ENCODE measurements around the gene PAOX.

Gene PAOX

DNA sequence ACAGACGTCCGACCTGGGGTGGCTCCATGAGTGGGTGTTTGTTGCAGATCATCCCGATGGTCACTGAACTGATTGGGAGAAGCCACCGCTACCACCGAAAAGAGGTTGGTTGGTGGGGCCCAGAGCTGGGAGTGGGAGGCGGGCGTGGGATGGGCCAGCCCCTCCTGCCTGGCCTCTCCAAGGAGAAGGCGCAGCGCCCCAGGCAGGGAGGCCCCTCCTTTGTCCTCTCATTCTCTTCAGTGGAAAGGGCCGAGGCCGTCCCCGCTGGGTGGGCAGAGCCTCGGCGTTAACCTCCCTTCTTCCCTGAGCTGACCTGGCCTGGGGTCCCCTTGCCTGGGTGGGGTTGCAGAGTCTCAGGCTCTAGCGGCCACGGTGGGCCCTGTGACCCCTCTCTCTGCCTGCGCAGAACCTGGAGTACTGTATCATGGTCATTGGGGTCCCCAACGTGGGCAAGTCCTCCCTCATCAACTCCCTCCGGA is 20.1 kb downstream of the PAOX start:
- no peak overlapping the region for H3K4me3 ChIP-seq (ENCODE audit: low read depth in 1 of 2, low read length in 2 of 2)
- no peak for DNase-seq
- peaks cover 69% of the 10 kb centered on the region for H3K79me2 ChIP-seq (ENCODE audit: insufficient read depth, low read length)
- H3K9me3 ChIP-seq (ENCODE audit: insufficient read depth, low read length, severe bottlenecking) = no peaks in the 10 kb centered on the region
- no peak overlapping the region for H3K27ac ChIP-seq (ENCODE audit: low read length)
- no peak overlapping the region for H3K9ac ChIP-seq (ENCODE audit: low read depth, low read length)
- peaks cover 33% of the 10 kb centered on the region for H4K20me1 ChIP-seq (ENCODE audit: insufficient read depth, low read length)
- peaks cover 84% of the 10 kb centered on the region for H3K36me3 ChIP-seq (ENCODE audit: insufficient read depth, low read length)
- H3K4me1 ChIP-seq (ENCODE audit: insufficient read depth, low read length) = peaks cover 18% of the 10 kb centered on the region
- H3K27me3 ChIP-seq (ENCODE audit: insufficient read depth, low read length, poor library complexity) = no peaks in the 10 kb centered on the region
- H3K4me2 ChIP-seq (ENCODE audit: insufficient read depth, low read length) = no peak overlapping the region
- no peak for ATAC-seq (ENCODE audit: insufficient read depth, low read depth)
- H2AFZ ChIP-seq (ENCODE audit: low read depth, low read length) = no peak overlapping the region
- TF ChIP-seq EZH2 (IDR thresholded peaks at IDR 0.05; ENCODE audit: borderline replicate concordance, low read depth, low read length, severe bottlenecking) = no peak
- TF ChIP-seq, protein P1, sequence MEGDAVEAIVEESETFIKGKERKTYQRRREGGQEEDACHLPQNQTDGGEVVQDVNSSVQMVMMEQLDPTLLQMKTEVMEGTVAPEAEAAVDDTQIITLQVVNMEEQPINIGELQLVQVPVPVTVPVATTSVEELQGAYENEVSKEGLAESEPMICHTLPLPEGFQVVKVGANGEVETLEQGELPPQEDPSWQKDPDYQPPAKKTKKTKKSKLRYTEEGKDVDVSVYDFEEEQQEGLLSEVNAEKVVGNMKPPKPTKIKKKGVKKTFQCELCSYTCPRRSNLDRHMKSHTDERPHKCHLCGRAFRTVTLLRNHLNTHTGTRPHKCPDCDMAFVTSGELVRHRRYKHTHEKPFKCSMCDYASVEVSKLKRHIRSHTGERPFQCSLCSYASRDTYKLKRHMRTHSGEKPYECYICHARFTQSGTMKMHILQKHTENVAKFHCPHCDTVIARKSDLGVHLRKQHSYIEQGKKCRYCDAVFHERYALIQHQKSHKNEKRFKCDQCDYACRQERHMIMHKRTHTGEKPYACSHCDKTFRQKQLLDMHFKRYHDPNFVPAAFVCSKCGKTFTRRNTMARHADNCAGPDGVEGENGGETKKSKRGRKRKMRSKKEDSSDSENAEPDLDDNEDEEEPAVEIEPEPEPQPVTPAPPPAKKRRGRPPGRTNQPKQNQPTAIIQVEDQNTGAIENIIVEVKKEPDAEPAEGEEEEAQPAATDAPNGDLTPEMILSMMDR (IDR thresholded peaks at IDR 0.05; ENCODE audit: borderline replicate concordance, extremely low read depth, low read length, poor library complexity, severe bottlenecking) = no peak

DNA sequence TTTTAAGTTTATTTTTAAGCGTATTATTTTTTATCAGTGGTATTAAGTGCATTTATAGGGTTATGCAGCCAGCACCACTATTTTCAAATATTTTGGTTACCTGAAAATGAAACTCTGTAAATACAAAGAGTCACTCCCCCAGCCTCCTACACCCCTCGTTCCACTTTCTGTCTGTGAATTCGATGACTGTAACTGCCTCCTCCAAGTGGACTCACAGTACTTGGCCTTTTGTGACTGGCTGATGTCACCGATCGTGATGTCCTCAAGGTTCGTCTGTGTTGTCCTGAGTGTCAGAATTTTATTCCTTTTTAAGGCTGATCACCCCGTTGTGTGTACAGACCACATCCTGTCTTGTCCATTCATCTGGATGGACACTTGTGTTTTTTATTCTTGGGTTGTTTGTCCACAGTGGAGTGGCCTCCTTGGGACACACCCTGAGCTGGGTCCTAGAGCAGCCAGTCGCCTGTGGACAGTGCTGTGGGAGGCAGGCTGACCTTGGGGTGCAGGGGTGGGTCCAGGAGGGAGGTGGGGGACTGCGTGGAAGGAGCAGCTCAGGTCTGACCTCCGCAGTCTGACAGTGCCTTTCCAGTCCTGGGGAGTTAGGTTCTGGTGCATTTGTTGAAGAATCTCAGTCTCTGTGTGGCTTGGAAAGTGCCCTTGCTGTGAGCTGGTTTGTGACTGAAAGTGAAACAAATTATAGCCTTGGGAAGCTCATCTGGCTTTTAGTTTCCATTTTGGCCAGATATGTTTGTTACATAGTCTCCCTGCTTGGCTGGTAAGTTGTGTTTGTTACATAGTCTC is 21.8 kb downstream of the PAOX start:
- no peak overlapping the region for H2AFZ ChIP-seq (ENCODE audit: low read depth, low read length)
- DNase-seq (no peak), ATAC-seq (ENCODE audit: insufficient read depth, low read depth) (no peak)
- H3K27me3 ChIP-seq (ENCODE audit: insufficient read depth, low read length, poor library complexity) = no peaks in the 10 kb centered on the region
- H3K27ac ChIP-seq (ENCODE audit: low read length) = no peak overlapping the region
- H3K79me2 ChIP-seq (ENCODE audit: insufficient read depth, low read length) = peaks cover 68% of the 10 kb centered on the region
- H3K4me1 ChIP-seq (ENCODE audit: insufficient read depth, low read length) = peaks cover 5% of the 10 kb centered on the region
- H4K20me1 ChIP-seq (ENCODE audit: insufficient read depth, low read length) = peaks cover 28% of the 10 kb centered on the region
- no peak for TF ChIP-seq EZH2 (IDR thresholded peaks at IDR 0.05; ENCODE audit: borderline replicate concordance, low read depth, low read length, severe bottlenecking)
- TF ChIP-seq, protein P1 (IDR thresholded peaks at IDR 0.05; ENCODE audit: borderline replicate concordance, extremely low read depth, low read length, poor library complexity, severe bottlenecking) = no peak
- no peaks in the 10 kb centered on the region for H3K9me3 ChIP-seq (ENCODE audit: insufficient read depth, low read length, severe bottlenecking)
- H3K36me3 ChIP-seq (ENCODE audit: insufficient read depth, low read length) = peaks cover 94% of the 10 kb centered on the region
- no peak overlapping the region for H3K9ac ChIP-seq (ENCODE audit: low read depth, low read length)
- no peak overlapping the region for H3K4me2 ChIP-seq (ENCODE audit: insufficient read depth, low read length)
- H3K4me3 ChIP-seq (ENCODE audit: low read depth in 1 of 2, low read length in 2 of 2) = no peak overlapping the region

DNA sequence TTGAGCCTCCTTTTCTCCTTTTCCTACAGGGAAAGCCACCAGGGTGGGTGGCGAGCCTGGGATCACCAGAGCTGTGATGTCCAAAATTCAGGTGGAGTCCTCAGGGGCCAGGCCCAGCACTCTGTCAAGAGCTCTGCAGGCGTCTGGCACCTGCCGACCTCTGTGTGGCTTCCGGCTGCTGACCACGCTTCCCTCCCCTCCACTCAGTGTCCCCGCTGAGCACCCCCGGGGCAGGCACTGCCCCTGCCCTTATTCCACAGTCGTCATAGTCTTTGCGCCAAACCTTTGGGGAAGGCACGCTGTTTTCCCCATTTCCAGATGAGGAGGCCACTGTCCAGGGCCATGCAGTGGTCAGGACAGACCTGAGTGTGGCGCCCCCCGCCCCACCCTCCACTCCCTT is 22.4 kb downstream of the PAOX start:
- Histone ChIP-seq H2AFZ (ENCODE audit: low read depth, low read length) (no peak overlapping the region), H3K9ac (ENCODE audit: low read depth, low read length) (no peak overlapping the region), H3K79me2 (ENCODE audit: insufficient read depth, low read length) (peaks cover 68% of the 10 kb centered on the region), H3K27ac (ENCODE audit: low read length) (no peak overlapping the region), H3K9me3 (ENCODE audit: insufficient read depth, low read length, severe bottlenecking) (no peaks in the 10 kb centered on the region), H3K4me1 (ENCODE audit: insufficient read depth, low read length) (no peaks in the 10 kb centered on the region), H4K20me1 (ENCODE audit: insufficient read depth, low read length) (peaks cover 22% of the 10 kb centered on the region; the same call in 1 of the 2 replicates), H3K4me2 (ENCODE audit: insufficient read depth, low read length) (no peak overlapping the region), H3K36me3 (ENCODE audit: insufficient read depth, low read length) (peaks cover 93% of the 10 kb centered on the region), H3K27me3 (ENCODE audit: insufficient read depth, low read length, poor library complexity) (no peaks in the 10 kb centered on the region), H3K4me3 (ENCODE audit: low read depth in 1 of 2, low read length in 2 of 2) (no peak overlapping the region)
- no peak for TF ChIP-seq EZH2 (IDR thresholded peaks at IDR 0.05; ENCODE audit: borderline replicate concordance, low read depth, low read length, severe bottlenecking)
- ATAC-seq (ENCODE audit: insufficient read depth, low read depth) (no peak), DNase-seq (no peak)

DNA sequence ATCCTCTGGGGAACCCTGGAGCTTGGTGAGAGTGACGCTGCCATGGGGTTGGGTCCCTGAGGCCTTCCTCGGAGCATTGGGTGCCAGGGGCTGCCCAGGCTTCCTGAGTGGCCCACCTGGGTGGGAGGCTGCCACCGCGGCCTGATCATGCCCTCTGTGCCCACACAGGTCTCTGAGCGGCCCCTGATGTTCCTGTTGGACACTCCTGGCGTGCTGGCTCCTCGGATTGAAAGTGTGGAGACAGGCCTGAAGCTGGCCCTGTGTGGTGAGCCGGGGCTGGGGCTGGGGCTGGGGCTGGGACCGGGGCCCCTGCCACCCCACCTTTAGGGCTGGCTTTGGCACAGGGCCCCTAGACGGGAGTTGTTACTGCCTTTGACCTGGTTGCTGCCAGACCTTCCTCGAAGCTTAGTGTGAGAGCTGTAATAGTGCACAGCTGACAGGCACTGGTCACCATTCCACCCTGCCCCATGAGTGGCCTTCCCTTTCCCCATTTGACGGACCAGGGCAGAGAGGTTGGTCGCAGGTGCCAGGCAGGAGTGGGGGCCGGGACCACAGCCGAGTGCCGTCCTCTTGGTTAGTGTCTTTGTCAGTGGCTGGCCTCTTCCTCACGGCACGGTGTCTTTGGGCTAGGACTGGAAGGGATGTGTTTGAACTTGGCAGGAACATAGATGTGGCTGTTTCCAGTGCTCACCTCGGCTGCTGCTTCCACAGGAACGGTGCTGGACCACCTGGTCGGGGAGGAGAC is 23.1 kb downstream of the PAOX start:
- DNase-seq (no peak), ATAC-seq (ENCODE audit: insufficient read depth, low read depth) (no peak)
- Histone ChIP-seq H3K4me3 (ENCODE audit: low read depth in 1 of 2, low read length in 2 of 2) (no peak overlapping the region), H3K36me3 (ENCODE audit: insufficient read depth, low read length) (peaks cover 93% of the 10 kb centered on the region), H4K20me1 (ENCODE audit: insufficient read depth, low read length) (peaks cover 22% of the 10 kb centered on the region; the same call in 1 of the 2 replicates), H3K27ac (ENCODE audit: low read length) (no peak overlapping the region), H2AFZ (ENCODE audit: low read depth, low read length) (no peak overlapping the region), H3K9ac (ENCODE audit: low read depth, low read length) (no peak overlapping the region), H3K27me3 (ENCODE audit: insufficient read depth, low read length, poor library complexity) (no peaks in the 10 kb centered on the region), H3K79me2 (ENCODE audit: insufficient read depth, low read length) (peaks cover 68% of the 10 kb centered on the region), H3K9me3 (ENCODE audit: insufficient read depth, low read length, severe bottlenecking) (peaks cover 4% of the 10 kb centered on the region), H3K4me2 (ENCODE audit: insufficient read depth, low read length) (no peak overlapping the region), H3K4me1 (ENCODE audit: insufficient read depth, low read length) (no peaks in the 10 kb centered on the region)
- TF ChIP-seq, protein P1 (IDR thresholded peaks at IDR 0.05; ENCODE audit: borderline replicate concordance, extremely low read depth, low read length, poor library complexity, severe bottlenecking) = no peak
- TF ChIP-seq EZH2 (IDR thresholded peaks at IDR 0.05; ENCODE audit: borderline replicate concordance, low read depth, low read length, severe bottlenecking) = no peak

Measured in DND-41 (cell line).